HG03521 (cell line): ENCODE results near the gene RSU1.
"Not testable (repeated sequence)": the region's sequence is repeated elsewhere in the genome, so short reads cannot be mapped to it uniquely, and the experiment has no call there.

Source experiments
- ATAC-seq: cut with Tn5 transposase; IDR thresholded peaks from one replicate; pipeline ENCODE4 v1.9.1; 2021; ENCODE audit warnings: mild to moderate bottlenecking, moderate library complexity; ENCODE audit not compliant: unreplicated experiment

Gene RSU1

DNA sequence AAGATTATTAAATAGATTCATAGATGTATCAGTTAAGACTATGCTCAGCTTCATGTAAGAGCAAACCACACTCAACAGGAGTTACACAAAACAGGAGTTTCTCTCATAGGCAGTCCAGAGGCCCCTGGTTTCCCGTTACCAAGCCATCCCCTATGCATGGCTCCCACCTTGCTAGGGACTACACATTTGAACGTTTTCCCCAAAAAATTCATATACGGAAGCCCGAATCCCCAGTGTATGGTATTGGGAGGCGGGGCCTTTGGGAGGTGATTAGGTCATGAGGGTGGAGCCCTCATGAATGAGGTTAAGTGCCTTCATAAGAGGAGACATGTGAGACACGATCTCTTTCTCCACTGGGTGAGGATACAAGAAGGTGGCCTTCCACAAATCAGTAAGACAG is 29.1 kb downstream of the RSU1 start:
- peak; percentile 30 for ATAC-seq

DNA sequence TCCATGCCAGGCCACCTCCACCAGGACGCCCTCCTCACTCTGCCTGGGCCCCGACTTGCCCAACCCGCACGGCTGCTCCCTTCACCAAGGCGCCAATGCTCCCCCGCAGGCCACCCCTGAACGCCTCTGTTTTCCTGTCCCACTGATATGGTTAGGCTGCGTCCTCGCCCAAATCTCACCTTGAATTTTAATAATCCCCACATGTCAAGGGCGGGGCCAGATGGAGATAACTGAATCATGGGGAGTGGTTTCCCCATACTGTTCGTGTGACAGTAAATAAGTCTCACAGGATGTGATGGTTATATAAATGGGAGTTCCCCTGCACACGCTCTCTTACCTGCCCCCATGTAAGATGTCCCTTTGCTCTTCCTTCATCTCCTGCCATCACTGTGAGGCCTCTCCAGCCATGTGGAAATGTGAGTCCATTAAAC is 29.8 kb downstream of the RSU1 start:
- peak; percentile 75 for ATAC-seq

DNA sequence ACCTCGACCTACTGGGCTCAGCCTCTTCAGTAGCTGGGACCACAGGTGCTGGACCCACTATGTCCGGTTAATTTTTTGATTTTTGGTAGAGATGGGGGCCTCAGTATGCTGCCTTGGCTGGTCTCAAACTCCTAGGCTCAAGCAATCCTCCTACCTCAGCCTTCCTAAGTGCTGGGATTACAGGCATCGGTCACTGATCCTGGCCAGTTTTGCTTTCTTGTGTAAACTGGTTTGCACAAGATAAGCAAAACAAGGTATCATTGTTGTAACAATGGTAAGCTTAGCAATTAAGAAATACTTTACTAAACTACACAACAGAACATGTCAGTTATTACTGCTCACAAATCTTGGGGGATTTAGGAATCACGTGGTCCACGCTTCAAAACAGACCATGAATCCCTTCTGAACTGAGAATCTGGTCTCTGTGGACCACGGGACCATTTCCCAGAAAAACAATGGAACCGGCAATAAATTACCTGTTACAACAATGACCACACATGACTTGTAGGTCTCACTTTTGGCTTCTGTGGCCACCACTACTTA is 36.8 kb downstream of the RSU1 start:
- ATAC-seq: no peak

DNA sequence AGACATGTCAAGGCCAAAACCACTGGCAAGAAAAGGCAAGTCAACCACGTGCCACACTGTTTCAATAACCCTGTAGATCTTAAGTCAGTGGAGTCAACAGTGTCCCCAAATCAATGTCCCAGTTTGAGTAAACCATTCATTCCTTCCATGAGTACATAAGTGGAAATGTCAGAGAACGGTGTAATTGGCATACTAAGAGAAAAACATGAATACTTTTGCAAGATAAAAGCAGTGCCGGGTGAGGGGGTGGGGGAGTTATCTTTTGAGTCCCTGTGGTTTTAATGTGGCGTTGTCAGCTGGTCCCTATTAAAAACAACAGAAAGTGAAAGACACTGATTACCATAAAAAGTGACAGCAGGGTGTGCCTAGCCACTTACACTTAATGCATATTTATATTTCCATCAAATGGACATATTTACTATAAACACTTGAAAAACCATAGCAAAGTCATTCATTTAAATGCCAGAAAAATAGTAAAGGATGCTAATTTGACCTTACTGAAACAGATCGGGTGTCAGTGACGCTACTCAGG is 37.8 kb downstream of the RSU1 start:
- no peak for ATAC-seq

DNA sequence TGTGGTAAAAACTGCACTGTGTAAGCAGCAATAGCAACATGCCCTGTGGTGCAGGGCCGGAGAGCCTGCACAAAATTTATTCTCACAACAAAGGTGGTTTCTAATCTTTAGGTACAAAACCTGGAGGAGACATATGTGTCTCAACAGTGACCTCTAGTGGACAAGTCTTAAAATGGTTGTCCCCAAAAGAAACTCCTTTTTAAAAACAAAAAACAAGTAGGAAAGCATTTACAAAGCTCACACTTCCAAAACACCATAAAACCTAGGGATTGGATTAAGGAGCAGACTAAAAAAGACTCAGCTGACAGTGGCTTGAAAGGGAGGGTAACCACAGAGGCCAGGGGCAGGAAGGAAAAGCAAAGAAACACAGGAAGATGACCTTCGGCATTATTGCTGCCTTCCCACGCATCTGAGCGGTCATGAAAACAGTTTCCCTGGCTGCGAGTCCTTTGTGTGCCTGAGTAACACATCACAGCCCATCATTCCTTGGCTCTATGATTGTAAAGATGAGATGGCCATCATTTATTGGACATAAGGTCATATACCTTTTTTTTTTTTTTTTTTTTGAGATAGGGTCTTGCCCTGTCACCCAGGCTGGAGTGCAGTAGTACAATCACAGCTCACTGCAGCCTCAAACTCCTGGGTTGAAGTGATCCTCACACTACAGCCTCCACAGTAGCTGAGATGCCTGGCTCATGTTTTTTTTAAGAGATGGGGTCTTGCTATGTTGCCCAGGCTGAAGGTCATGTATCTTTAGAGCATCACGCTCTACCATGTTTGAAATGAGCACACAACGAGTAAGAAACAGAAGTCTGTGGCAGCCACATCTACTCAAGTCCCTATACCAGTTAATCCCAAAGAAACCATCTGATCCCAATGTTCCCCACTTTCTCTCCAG is 39.5 kb downstream of the RSU1 start:
- no peak for ATAC-seq

DNA sequence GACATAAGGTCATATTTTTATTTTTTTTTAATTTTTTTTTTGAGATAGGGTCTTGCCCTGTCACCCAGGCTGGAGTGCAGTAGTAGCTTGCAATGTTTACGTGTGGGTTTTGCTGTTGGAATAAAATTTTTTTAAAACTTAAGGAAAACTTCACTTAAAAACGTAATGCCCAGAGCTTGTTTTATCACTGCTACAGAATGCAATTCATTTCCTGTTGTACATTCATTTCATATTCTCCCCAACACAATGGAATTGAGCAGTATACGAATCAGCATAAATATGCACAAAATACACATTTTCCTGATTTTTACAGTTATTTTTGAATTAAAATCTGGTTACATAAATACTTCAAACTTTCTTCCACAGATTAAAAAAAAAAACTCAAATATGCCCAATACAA is 40.3 kb downstream of the RSU1 start:
- ATAC-seq: no peak

DNA sequence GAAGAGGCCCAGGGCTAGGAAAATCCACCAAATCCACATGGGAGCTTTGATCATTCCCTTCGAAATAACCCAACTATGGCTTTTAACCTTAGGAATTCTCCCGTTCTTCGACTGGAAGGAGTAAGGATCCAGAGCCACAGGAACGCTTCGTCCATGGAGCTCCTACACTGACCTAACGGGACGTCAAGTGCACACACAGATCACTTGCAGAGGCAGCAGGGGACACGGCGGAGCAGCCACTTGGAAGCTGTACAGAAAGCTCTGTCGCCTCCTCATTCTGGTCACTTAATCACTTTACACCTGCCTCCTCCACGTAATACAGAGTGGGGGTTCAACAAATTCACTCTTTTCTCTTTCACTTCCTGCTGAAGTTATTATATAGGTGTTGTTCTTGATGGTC is 43.9 kb downstream of the RSU1 start:
- no peak for ATAC-seq

DNA sequence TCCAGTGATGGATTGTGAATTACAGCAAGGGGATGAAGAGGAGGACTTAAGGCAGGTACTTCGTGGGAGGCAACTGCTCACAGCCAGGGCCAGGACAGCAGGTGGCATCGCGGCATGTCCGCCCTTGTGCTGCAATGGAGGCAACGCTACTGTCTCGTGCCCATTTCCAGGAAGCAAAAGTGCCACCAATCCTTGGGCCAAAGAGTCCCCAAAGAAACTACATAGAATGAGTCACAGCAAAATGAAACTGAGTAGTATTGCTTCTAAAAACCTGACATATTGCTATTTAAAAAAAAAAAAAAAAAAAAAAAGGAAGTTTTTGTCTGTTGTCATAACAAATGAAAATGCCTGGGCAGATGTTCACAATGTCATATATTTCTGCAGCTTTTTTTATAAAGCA is 46.6 kb downstream of the RSU1 start:
- peak; percentile 56 for ATAC-seq

DNA sequence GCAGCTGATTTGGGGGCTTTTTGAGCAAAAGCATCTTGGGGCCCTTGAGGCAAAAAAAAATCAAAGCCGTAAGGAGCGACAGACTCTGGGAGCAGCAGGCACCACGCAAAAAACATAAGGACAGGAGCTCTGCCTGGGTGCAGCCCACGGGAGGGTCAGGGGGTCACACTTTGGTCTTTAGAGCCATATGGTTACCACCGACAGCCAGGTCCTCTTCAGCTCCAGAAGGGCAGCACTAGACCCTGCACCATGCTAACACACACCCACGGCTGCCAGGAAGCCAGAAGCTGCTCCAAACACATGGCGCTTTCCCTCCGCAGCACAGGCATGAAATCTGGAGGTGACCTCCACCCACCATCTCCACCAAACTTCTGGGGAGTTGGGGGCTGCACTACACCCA is 47.1 kb downstream of the RSU1 start:
- no peak for ATAC-seq

DNA sequence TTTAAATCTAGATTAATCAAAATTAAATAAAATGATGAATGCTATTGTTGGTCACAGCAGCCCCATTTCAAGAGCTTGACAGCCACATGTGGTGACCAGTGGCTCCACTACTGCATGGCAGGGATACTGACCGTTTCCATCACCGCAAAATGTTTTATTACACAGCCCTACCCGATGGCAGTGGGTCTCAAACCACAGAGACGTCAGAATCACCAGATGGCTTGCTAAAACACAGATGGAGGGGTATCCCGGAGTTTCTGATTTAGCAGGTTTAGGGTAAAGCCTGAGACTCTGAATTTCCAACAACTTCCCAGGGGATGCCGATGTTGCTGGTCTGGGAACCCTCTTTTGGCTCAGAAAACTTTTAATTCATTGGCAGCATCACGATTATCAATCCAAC is 47.9 kb downstream of the RSU1 start:
- no peak for ATAC-seq

DNA sequence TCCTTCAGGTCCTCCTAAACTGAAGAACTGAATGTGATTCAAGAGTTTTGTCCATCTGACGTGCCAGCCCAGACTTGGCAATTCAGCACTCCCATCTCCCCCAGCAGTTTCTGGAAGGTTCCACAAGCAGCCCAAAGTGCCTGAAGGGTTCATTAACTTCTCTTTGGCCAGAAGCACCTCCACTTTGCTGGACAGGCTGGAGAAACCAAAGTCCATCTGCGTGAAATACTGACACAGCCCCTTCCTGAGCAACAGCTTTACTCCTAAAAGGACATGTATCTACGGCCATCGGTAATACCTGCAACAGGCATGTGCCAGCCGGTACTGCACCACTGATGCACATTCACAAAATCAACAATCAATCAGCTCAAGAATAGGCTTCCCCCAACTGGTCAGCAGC is 48.5 kb downstream of the RSU1 start:
- no peak for ATAC-seq

DNA sequence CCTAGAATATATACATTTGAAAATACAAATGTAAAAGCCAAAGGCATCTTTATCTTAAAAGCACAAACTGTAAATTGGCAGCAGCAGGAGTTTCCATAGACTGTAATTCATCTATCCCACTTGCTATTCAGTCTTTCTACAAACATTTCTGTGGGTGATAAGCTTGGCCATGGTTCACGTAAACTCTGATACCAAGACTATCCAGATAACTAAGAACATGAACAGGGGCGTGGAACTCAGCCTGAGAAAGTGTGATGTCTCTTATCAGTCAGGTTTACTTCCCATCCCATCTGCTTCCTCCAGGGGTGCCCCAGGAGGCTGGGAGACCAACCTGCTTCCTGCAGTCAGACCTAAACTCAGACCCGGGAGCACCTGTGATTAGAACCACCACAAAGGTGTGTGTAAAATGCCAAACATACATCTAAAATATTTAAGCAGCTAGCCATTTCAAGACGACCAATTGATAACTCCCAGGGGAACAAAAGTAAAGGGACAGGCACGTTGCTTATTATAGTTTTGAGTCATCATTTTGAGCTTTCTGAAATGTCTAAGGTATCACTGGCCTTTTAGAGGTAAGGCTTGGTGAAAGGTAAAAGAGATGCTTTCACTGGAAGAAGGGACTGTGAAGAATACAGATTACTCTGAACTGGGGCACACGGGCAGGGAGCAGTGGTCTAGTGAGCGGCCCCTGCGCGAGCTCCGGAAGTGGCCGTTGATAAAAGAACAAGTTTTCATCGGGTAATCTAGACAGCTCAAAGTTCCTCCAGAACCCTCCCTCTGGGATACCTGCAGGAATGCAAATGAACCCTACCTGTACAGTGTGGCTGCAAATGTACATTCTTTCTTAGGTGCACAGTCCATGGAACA is 51.5 kb downstream of the RSU1 start:
- ATAC-seq: no peak

DNA sequence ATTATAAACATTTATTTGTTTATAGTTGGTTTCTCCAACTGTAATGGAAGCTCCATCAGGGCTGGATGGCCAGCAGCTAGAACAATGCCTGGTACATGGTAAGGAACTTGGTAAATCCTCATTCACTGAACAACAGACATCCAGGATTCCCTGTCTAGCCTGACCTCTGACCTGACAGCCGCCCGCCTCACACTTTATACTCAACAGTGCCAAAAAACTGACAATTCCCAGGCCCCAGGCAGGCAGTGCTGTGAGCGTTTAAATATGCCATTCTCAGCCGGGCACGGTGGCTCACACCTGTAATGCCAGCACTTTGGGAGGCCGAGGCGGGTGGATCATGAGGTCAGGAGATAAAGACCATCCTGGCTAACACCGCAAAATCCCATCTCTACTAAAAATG is 55.9 kb downstream of the RSU1 start:
- no peak for ATAC-seq

DNA sequence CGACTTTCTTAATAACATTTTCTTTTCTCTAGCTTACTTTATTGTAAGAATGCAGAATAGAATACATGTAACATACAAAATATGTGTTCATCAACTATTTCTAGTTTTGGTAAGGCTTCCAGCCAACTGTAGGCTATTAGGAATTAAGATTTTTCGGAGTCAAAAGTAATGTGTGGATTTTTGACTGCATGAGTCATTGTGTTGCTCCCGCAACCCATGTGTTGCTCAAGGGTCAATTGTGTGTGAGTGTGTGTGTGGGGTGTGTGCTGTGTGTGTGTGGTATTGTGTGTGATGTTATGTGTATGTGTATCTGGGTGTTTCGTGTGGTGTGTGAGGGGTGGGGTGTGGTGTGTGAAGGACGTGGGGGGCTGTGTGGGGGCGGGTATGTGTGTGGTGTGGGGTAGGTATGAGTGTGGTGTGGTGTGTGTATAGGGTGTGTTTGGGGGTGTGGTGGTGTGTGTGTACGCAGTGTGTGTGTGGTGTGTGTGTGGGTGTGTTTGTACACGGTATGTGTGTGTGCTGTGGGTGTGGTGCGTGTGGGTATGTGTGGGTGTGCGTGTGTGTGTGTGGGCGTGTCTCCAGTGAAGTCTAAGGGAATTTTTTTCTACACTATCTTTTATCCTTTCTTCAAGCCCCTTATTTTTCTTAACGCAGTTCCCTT is 60.5 kb downstream of the RSU1 start:
- no peak for ATAC-seq

DNA sequence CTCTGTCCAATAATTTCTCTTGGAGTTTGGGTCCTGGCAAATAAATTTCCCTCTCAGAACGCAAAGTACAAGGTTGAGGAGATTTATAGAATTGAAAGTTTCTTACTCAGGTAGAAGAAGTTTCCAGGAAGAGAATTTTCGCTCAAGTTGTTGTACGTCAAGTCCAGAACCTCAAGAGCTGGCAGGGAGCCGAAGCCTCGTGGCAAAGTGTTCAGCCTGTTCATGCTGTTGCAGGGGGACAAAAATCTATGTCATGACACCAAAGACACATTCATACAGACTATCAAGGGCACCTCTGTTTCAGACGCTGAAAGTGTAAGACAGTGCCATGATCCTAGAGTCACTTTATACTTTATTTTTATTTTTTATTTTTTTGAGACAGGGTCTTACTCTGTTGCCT is 62.5 kb downstream of the RSU1 start:
- no peak for ATAC-seq

DNA sequence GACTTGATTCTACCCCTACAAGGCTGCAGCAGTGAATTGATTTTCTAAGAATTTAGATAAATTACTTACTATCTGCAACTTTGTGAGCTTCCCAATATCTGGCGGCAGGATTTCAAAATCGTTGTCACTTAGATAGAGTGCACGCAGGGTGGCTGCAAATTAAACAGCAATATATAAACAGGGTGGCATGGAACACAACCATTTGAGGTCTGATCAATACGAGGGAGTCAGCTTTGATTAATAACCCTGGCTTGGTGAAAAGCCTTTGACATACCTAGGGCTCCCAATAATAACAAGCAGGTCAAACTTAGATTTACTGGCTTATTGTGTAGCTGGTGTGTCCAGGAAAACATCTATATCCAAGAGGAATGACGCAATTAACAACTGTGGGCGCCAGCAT is 64.4 kb downstream of the RSU1 start:
- not testable (repeated sequence) for ATAC-seq

DNA sequence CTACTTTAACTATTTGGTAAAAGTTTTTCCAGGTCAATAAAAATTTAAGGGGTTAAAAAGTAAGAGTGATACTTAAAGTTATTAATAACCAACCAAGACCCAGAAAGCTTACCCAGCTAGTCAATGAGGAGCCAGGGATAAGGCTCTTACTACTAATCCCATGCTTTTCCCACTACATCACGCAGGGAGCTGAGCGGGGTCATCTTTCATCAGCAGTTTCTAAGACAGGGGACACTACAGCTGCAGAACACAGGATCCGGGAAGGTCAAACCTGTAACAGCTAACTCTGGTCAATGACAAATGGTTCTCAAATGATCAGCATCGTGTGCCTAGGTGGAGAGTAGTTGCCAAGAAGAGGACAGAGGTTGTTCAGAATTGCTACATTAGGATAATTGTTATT is 65.1 kb downstream of the RSU1 start:
- no peak for ATAC-seq

DNA sequence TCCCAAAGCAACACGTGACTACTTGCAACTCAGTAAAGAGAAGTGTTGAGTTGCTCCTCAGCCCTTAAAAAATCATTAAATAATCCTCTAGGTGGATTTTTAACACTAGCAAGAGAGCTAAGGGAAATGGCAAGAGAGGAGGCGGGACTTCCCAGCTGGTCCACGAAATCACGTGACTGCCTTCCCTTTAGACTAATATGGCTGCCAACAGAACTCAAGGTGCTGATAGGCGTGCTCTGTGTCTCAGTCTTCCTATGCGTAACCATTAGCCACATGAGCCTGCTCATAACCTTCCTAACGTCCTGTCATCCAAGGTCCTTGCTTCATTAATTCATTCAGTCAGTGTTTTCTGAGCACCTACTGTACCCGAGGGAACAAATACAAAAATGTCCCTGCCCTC is 66.0 kb downstream of the RSU1 start:
- no peak for ATAC-seq

DNA sequence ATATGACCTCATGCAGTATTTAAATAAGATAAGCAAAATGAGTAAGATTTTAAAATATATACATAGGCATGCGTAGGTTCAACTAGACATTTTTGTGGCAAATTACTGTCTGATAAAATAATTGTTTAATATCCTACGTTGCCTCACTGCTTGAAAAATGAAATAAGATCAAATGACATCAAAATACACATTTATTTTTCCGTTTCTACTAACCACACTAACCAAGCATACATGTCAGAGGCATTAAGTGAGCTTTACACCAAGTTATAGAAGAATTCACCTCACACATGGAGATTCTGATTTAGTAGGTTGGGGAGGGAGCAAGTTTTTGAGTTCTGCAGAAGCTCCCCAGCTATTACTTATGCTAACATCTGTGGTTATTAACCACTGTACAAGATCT is 66.8 kb downstream of the RSU1 start:
- no peak for ATAC-seq

DNA sequence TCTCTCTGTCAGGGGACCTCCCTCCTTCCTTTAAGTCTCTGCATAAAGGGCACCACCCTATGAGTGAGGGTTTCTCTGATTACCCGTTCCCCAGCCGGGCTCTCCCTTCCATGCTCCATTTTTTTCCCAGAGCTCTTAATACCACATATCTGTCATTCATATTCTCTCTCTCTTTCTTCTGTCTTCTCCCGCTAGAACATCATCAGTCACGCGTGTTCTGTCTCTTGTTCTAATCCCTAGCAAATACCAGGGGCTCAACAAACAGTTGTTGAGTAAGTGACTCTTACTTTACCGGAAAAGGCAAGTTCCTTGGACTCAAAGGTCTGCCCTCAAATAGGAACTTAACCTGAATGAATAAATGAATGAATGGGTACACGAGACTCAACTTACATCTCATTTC is 68.5 kb downstream of the RSU1 start:
- no peak for ATAC-seq

DNA sequence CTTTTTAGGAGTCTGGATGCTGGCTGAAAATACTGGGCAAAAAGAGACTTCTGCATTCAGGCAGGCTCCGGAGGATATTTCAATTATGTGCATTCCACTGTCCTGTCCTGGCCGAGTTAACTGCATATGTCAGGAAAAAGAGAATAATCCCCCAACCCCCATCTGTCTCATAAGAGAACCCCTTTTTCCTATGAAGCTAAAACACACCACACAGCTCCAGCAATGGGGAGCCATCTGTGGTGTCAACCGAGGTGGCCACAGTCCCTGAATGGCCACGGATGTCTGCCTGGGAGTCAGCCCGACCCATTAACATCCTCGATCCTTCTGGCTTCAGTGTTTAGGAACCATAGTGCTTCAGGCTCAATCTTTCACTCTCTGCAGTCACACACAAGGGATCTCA is 70.4 kb downstream of the RSU1 start:
- no peak for ATAC-seq
